ENCODE results near the gene CNTNAP2.

DNA sequence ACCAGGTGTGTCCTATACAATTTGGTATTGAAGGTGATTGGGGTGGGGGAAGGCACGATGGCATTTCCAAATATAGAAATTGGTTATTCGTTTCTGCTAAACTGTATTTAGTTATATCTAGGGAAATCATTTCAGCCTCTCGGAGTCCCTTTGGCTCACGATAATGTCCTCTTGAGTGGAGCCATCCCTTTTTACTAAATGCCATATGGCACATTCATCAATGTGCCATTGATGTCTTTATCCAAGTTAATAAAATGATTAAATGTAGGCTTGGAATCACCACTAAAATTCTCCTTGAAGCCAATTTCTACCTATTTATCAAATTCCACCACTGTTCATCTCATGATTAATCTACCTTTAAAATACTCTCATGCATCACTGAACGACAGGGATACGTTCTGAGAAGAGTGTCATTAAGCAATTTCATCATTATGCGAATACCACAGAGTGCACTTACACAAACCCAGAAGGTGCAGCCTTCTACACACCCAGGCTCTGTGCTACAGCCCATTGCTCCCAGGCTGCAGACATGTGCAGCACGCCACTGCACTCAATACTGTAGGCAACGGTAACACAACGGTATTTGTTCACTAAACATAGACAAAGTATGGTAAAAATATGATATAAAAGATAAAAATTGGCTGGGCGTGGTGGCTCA lies 2254.8 kb downstream of the CNTNAP2 start:
- TF ChIP-seq POLR2A (IDR thresholded peaks at IDR 0.05): no peak
- TF ChIP-seq, protein P1, sequence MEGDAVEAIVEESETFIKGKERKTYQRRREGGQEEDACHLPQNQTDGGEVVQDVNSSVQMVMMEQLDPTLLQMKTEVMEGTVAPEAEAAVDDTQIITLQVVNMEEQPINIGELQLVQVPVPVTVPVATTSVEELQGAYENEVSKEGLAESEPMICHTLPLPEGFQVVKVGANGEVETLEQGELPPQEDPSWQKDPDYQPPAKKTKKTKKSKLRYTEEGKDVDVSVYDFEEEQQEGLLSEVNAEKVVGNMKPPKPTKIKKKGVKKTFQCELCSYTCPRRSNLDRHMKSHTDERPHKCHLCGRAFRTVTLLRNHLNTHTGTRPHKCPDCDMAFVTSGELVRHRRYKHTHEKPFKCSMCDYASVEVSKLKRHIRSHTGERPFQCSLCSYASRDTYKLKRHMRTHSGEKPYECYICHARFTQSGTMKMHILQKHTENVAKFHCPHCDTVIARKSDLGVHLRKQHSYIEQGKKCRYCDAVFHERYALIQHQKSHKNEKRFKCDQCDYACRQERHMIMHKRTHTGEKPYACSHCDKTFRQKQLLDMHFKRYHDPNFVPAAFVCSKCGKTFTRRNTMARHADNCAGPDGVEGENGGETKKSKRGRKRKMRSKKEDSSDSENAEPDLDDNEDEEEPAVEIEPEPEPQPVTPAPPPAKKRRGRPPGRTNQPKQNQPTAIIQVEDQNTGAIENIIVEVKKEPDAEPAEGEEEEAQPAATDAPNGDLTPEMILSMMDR (IDR thresholded peaks at IDR 0.05): no peak

All from tibial nerve (tissue), 3 donors.